Activated CD4-positive, alpha-beta T cell treated with anti-CD3 and anti-CD28 coated beads, Interleukin-2, amount 50 U/mL, for 24 hours (primary cell): ENCODE results near the gene CCL14.

Source experiments
- DNase-seq, 2 donors: peaks; one replicate each; pipeline ENCODE4 v3.0.0-alpha.2; 2020; ENCODE audit warnings: low read depth in 1 of 2, low spot score in 1 of 2

The CCL14 gene

GRCh38 chr17:35991075-35991474 is 4.5 kb upstream of the CCL14 start:
- no peak for DNase-seq

- DNase-seq: no peak
These were observed 1.6 kb upstream of the CCL14 start for GRCh38 chr17:35988164-35988563.

- no peak for DNase-seq
These were observed 2.4 kb downstream of the CCL14 start for GRCh38 chr17:35984140-35984539.

- no peak for DNase-seq
These were observed 3.9 kb downstream of the CCL14 start for GRCh38 chr17:35982409-35983191.

GRCh38 chr17:35981908-35982330 is 4.6 kb downstream of the CCL14 start:
- DNase-seq: no peak

- DNase-seq: no peak
These were observed 5.3 kb downstream of the CCL14 start, which contains the start of gene CCL16 for GRCh38 chr17:35981246-35981645. TSS of gene CCL16 (minus strand) at chr17:35981497. CDS start at chr17:35981420, 77 bp downstream.

GRCh38 chr17:35978346-35978745 is 8.2 kb downstream of the CCL14 start:
- DNase-seq: no peak

GRCh38 chr17:35977509-35977908 is 9.0 kb downstream of the CCL14 start:
- no peak for DNase-seq

- DNase-seq: no peak
These were observed 12.9 kb downstream of the CCL14 start for GRCh38 chr17:35973333-35974260.

GRCh38 chr17:35972945-35973332 is 13.6 kb downstream of the CCL14 start:
- DNase-seq: no peak

- no peak for DNase-seq
These were observed 14.0 kb downstream of the CCL14 start for GRCh38 chr17:35972535-35972934.

- no peak for DNase-seq
These were observed 14.5 kb downstream of the CCL14 start for GRCh38 chr17:35972066-35972465.

GRCh38 chr17:35969558-35970380 is 16.8 kb downstream of the CCL14 start:
- peak; percentile 44 to 62 for DNase-seq

- no peak for DNase-seq
These were observed 17.9 kb downstream of the CCL14 start for GRCh38 chr17:35968520-35969054.

- DNase-seq: no peak
These were observed 21.3 kb downstream of the CCL14 start for GRCh38 chr17:35965272-35965671.

GRCh38 chr17:35963663-35964062 is 22.9 kb downstream of the CCL14 start:
- DNase-seq: no peak

GRCh38 chr17:35953720-35954119 is 32.8 kb downstream of the CCL14 start:
- no peak for DNase-seq

GRCh38 chr17:35949401-35949800 is 37.1 kb downstream of the CCL14 start:
- no peak for DNase-seq

GRCh38 chr17:35948092-35948491 is 38.4 kb downstream of the CCL14 start:
- DNase-seq: no peak

- peak in 1 of 2 donors; percentile 34 for DNase-seq
These were observed 39.4 kb downstream of the CCL14 start for GRCh38 chr17:35947156-35947585.

- DNase-seq: no peak
These were observed 42.4 kb downstream of the CCL14 start for GRCh38 chr17:35944151-35944550.
